Dermis microvascular lymphatic vessel endothelial cell (primary cell): ENCODE data around the gene PLPP2. TPM values are rescaled to one million over a fixed set of nuclear protein-coding genes. Genes with fewer than 3 reads are reported as not detected.
"Not testable (repeated sequence)": the region's sequence is repeated elsewhere in the genome, so short reads cannot be mapped to it uniquely, and the experiment has no call there.

ENCODE experiments used
- DNase-seq, 2 donors: peaks; one replicate each; pipeline versions ENCODE4 v3.0.0 to v3.0.0-alpha.2; 2010; ENCODE audit warnings: low read depth in 2 of 2
- total RNA-seq: library from RNA; depleted of rRNA; stranded (reverse); fragments of >200 nt; gene quantifications from 2 replicates; pipeline ENCODE4 v1.2.1, GENCODE V29; 2014

PLPP2 gene
- total RNA-seq, 1 donor from 2014 or later, result 20.5 TPM

DNA sequence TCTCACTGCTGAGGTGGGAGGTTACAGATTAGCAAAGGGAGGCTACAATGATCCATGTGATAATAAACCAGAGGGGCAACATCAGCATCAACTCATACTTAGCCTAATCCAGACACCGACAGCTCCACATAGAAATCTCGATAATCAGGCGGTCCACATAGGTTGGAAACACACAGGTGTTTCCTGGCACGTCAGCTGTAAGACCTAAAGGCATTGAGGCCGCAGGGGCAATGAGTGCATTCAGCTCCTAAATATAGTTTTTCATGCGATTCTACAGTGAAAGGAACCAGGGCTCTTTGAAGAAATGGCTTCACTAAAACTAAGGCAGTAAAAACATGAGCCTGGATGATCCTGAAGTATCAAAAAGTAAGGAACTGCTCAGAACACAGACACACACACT, 19.3 kb downstream of the PLPP2 start:
- DNase-seq, result no peak

DNA sequence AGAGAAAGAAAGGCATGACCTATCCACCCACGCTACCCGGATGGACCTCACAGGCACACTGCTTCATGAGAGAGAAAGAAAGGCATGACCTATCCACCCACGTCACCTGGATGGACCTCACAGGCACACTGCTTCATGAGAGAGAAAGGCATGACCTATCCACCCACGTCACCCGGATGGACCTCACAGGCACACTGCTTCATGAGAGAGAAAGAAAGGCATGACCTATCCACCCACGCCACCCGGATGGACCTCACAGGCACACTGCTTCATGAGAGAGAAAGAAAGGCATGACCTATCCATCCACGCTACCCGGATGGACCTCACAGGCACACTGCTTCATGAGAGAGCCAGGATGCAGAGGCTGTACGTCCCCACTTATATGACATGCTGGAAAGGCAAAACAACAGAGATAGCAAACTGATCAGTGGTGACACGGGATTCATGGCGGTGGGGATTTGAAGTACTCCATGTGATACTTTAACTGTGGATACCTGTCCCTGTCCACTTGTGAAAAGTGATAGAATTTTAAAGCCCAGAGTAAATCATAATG, 20.4 kb downstream of the PLPP2 start:
- DNase-seq, result not testable (repeated sequence)

DNA sequence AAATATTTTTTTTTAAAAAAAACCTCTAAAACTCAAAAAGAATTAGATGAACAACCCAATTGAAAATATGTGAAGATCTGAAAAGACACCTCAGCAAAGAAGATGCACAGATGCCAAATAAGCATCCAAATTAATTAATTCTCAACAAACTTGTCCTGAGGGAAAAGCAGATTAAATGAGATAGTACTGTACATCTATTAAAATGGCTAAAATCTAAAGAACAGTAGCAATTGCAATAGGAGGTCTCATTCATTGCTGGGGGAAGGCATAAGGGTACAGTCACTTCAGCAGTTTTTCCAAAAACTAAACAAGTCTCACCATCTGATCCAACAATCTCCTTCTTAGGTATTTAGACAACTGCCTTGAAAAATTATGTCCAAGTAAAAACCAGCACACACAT, 22.0 kb downstream of the PLPP2 start:
- DNase-seq, result no peak

DNA sequence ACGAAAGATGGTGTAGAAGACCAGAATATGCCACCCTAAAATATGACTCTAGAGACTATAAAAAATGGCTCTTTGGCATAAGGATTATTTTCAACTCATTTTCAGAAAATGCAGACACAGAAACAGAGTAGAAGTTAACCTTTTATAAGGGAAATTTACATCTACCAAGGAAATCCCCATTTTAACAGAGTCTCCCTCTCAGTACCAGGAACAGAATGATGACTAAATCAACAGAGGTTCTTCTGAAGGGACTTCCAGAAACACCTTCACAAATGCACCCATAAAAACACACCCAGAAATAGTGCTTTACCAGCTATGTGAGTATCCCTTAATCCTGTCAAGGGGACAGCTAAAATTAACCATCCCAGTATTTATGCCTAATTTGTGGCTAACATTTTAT, 29.1 kb downstream of the PLPP2 start:
- no peak for DNase-seq

DNA sequence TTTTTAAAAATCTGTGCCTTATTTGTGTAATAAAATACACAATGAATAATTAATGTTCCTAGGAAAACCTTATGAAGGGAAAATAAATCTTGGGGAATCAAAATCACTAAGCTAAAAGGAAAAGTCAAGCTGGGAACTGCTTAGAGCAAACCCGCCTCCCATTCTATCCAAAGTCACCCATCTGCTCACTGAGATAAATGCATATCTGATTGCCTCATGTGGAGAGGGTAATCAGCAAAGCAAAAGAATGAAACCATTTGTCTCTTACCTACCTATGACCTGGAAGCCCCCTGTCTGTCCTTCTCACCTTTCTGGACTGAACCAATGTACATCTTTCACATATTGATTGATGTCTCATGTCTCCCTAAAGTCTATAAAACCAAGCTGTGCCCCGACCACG, 34.4 kb downstream of the PLPP2 start:
- not testable (repeated sequence) for DNase-seq

DNA sequence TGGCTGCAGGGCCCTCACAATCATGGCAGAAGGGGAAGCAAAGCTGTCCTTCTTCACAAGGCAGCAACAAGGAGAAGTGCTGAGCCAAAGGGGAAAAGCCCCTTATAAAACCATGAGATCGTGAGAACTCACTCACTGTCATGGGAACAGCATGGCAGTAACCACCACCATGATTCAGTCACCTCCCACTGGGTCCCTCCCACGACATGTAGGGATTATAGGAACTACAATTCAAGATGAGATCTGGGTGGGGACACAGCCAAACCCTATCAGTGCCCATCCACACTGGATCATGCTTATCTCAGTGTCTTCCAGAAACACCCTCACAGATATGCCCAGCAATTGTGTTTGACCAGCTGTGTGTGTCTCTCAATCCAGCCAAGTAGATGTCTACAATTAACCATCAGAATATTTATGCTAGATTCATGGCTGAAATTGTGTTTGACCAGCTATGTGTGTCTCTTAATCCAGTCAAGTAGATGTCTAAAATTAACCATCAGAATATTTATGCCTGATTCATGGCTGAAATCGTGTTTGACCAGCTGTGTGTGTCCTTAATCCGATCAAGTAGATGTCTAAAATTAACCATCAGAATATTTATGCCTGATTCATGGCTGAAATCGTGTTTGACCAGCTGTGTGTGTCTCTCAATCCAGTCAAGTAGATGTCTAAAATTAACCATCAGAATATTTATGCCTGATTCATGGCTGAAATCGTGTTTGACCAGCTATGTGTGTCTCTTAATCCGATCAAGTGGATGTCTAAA, 38.6 kb downstream of the PLPP2 start:
- not testable (repeated sequence) for DNase-seq

DNA sequence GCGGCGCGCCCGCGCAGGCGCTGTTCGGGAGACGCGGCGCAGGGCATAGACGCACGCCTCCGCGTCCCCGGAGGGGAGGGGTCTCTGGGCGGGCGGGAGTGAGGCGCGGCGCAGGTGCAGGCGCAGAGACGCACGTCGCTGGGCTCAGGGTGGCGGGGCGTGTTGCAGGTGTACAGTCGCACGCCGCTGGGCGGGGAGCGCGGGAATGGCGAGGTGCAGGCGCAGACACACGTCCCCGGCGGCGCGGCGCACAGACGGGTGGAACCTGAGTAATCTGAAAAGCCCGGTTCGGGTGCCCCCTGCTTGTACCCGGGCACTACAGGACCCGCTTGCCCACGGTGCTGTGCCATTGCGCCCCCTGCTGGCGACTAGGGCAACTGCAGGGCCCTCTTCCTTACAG, 44.7 kb downstream of the PLPP2 start:
- no peak for DNase-seq

DNA sequence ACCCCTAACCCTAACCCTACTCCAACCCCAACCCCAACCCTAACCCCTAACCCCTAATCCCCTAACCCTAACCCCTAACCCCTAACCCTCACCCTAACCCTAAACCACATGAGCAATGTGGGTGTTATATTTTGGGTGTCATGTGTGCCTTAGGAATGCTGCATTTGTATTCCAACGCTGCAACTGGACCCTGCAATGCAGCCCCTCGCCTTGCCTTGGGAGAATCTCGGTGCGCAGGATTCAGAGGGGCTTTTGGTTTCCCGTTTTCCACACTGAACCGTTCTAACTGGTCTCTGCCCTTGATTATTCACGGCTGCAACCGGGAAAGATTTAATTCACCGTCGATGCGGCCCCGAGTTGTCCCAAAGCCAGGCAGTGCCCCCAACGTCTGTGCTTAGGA, 45.3 kb downstream of the PLPP2 start:
- DNase-seq, result not testable (repeated sequence)

DNA sequence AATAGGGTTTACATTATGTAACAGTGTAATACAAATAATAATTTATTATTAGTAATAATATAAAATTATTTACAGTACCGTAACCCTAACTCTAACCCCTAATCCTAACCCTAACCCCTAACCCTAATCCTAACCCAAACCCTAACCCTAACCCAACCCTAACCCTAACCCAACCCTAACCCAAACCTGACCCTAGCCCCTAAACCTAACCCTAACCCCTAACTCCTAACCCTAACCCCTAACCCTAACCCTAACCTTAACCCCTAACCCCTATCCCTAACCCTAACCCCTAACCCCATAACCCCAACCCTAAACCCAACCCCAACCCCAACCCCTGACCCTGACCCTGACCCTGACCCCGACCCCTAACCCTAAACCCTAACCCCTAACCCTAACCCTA, 45.7 kb downstream of the PLPP2 start:
- DNase-seq, result no peak

Other genes with a start within 250 kb of the PLPP2 start
- not detected in 2 replicates for gene OR4F17, start 184.3 kb downstream of the PLPP2 start, total RNA-seq
- 7.7 and 10.1 TPM in 2 replicates for gene MIER2, start 53.4 kb upstream of the PLPP2 start, total RNA-seq
- 3.7 and 7.2 TPM in 2 replicates for gene C2CD4C, start 117.7 kb upstream of the PLPP2 start, total RNA-seq
- gene SHC2, start 169.6 kb upstream of the PLPP2 start, total RNA-seq, result 7.6 and 35.0 TPM in 2 replicates
- 0.13 TPM in 1 of 2 replicates, not detected in the other for gene MADCAM1, start 205.1 kb upstream of the PLPP2 start, total RNA-seq
- gene TPGS1, start 216.1 kb upstream of the PLPP2 start, total RNA-seq, result 27.5 and 31.9 TPM in 2 replicates
- 85.2 and 89.6 TPM in 2 replicates for gene CDC34, start 240.4 kb upstream of the PLPP2 start, total RNA-seq